Gastrocnemius medialis (tissue), 4 donors: ENCODE results near the gene SGPP2. TPM values are rescaled to one million over a fixed set of nuclear protein-coding genes. Genes with fewer than 3 reads are reported as not detected.

Experiments used
- ATAC-seq, 2 donors: fragments of 150-250 bp; one replicate each; pipeline ENCODE4 v1.9.1; 2016
- DNase-seq, 2 donors: peaks; one replicate each; pipeline ENCODE4 v3.0.0-alpha.2; 2019
- H3K27ac ChIP-seq, 4 donors: fragments of 200-600 bp; sonication (generic); 1 replicate in 1 of 4; 2 replicates in 3 of 4; pipeline ENCODE4 v1.5.1; 2016 to 2018; ENCODE audit warnings: mild to moderate bottlenecking in 2 of 4, moderate library complexity in 1 of 4
- H3K27me3 ChIP-seq, 3 donors: fragments of 200-600 bp; sonication (generic) in 2 of 3; 1 replicate in 1 of 3; 2 replicates in 2 of 3; pipeline versions ENCODE4 v1.5.1 to v1.6.0; 2016 to 2019; ENCODE audit warnings: mild to moderate bottlenecking in 1 of 3, moderate library complexity in 1 of 3
- H3K36me3 ChIP-seq, 2 donors: fragments of 200-600 bp; sonication (generic) in 1 of 2; one replicate each; pipeline ENCODE4 v1.5.1; 2017 to 2018
- H3K4me1 ChIP-seq, 2 donors: fragments of 200-600 bp; sonication (generic) in 1 of 2; one replicate each; pipeline ENCODE4 v1.5.1; 2016 to 2017; ENCODE audit warnings: mild to moderate bottlenecking in 2 of 2
- H3K4me3 ChIP-seq, 4 donors: fragments of 200-600 bp; sonication (generic) in 3 of 4; 1 replicate in 1 of 4; 2 replicates in 3 of 4; pipeline ENCODE4 v1.5.1; 2016 to 2019; ENCODE audit warnings: mild to moderate bottlenecking in 2 of 4
- H3K9me3 ChIP-seq, 3 donors: fragments of 200-600 bp; sonication (generic) in 2 of 3; 1 replicate in 1 of 3; 2 replicates in 2 of 3; pipeline ENCODE4 v1.5.1; 2016 to 2019
- POLR2A ChIP-seq, 2 donors: fragments of 450-650 bp; IDR thresholded peaks; one replicate each; pipeline ENCODE4 v1.6.1; 2017; ENCODE audit warnings: antibody characterized with exemption in 2 of 2, mild to moderate bottlenecking in 2 of 2, moderate library complexity in 2 of 2
- in situ Hi-C, 4 donors: fragments of 200-750 bp; cut with MboI; loops; one replicate each; pipeline versions ENCODE4 v1.15.0 to v1.8.0; 2017; ENCODE audit warnings: low sequenced_read_pairs in 4 of 4
- intact Hi-C: fragments of 100-400 bp; cut with DNase I; formaldehyde crosslinking; loops from one replicate; pipeline ENCODE4 v1.15.1; 2023; ENCODE audit warnings: low total_unique reads
- total RNA-seq, 4 donors: library from RNA; depleted of rRNA; stranded (reverse); fragments of >200 nt; gene quantifications; one replicate each; pipeline versions ENCODE4 v1.1.0 to v1.2.3, GENCODE V29; 2016
- TF ChIP-seq, protein P1 (sequence below), 5 experiments: fragments of 450-650 bp in 3 of 5; fragments of 200-600 bp in 2 of 5; sonication (generic) in 2 of 5; IDR thresholded peaks in 4 of 5; conservative IDR thresholded peaks in 1 of 5; 1 replicate in 4 of 5; 2 replicates in 1 of 5; pipeline ENCODE4 v1.5.1; 2016 to 2019; ENCODE audit warnings: antibody characterized with exemption in 5 of 5, mild to moderate bottlenecking in 3 of 5, moderate library complexity in 3 of 5

SGPP2 gene
- total RNA-seq, 4 donors from 2014 or later = 0.17 to 0.59 (median 0.31) TPM; not detected in 1

DNA sequence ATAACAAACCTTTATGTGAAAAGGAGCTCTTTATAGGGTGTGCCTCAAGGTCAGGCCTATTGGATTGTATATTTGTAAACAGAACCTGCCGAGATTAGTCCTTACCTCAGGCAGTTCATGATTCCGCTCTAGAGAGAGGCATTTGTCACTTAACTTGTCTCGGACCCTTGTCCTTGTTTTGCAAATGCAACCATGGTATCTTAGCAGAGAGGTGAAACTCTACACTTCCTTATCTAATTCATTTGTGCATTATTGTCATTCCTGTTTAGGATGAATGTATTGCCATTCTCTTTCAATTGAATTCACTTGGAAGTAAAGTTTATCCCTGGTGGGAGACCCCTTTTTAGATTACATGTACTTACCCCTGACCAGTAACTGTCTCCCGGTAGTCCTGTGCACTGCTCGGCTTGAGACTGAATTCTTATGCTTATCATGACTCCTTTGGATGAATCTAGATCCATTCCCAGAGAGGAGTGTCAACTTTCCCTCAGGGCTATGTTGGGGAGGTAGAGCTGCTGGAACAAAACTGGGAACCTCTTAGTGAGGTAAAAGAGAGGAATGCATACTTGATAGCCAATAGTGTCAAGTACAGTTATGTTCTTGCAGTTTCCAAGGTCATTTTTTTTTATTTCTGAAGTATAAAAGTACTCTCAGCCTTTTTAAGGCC is 46.6 kb downstream of the SGPP2 start:
- no peak overlapping the region for H3K4me3 ChIP-seq
- in situ Hi-C loops (no loop called here), intact Hi-C loops (no loop called here)
- H3K36me3 ChIP-seq = no peaks in the 10 kb centered on the region
- no peaks in the 10 kb centered on the region for H3K27me3 ChIP-seq
- DNase-seq (no peak), ATAC-seq (no peak)
- no peaks in the 10 kb centered on the region for H3K9me3 ChIP-seq
- H3K4me1 ChIP-seq = no peaks in the 10 kb centered on the region
- TF ChIP-seq, protein P1, sequence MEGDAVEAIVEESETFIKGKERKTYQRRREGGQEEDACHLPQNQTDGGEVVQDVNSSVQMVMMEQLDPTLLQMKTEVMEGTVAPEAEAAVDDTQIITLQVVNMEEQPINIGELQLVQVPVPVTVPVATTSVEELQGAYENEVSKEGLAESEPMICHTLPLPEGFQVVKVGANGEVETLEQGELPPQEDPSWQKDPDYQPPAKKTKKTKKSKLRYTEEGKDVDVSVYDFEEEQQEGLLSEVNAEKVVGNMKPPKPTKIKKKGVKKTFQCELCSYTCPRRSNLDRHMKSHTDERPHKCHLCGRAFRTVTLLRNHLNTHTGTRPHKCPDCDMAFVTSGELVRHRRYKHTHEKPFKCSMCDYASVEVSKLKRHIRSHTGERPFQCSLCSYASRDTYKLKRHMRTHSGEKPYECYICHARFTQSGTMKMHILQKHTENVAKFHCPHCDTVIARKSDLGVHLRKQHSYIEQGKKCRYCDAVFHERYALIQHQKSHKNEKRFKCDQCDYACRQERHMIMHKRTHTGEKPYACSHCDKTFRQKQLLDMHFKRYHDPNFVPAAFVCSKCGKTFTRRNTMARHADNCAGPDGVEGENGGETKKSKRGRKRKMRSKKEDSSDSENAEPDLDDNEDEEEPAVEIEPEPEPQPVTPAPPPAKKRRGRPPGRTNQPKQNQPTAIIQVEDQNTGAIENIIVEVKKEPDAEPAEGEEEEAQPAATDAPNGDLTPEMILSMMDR (IDR thresholded peaks at IDR 0.05 in 4 of 5, conservative IDR thresholded peaks at IDR 0.05 in 1 of 5) = no peak
- TF ChIP-seq POLR2A (IDR thresholded peaks at IDR 0.05) = no peak
- no peak overlapping the region for H3K27ac ChIP-seq

DNA sequence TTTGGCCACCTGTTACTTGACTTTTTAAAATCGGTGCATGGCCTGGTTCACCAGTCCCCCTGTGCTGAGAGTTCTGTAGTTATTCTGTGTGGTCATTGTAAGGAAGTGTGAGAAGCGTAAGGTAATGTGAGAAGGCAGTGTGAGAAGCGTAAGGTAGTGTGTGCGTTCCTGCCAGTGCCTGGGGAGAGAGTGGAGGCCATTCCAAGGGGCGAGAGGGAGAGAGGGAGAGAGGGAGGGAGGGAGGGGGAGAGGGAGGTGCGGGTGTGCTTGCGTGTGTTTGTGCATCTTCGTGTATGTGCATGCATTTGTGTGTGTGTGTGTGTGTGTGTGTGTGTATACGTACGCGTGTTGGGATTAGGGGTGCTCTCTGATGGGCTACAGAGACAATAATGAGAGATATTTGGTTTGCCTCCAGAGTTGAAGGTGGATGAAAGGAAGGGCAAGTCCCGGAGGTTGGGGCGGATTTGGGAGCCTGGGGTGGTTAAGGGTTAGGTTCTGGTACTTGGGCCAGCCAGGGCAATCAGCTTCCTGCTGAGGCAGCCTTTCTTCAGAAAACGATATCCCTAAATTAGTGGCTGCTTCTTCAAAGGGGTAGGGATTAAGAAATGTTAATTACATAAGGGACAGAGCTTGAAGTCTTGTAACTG is 53.7 kb downstream of the SGPP2 start:
- intact Hi-C loops (no loop called here), in situ Hi-C loops (no loop called here)
- DNase-seq = no peak
- no peak for TF ChIP-seq POLR2A (IDR thresholded peaks at IDR 0.05)
- TF ChIP-seq, protein P1 (IDR thresholded peaks at IDR 0.05 in 4 of 5, conservative IDR thresholded peaks at IDR 0.05 in 1 of 5) = no peak
- no peak for ATAC-seq
- no peak overlapping the region for H3K27ac ChIP-seq
- no peaks in the 10 kb centered on the region for H3K9me3 ChIP-seq
- no peaks in the 10 kb centered on the region for H3K4me1 ChIP-seq
- no peaks in the 10 kb centered on the region for H3K36me3 ChIP-seq
- peaks cover 0 to 6% (median 0%) of the 10 kb centered on the region in 3 donors for H3K27me3 ChIP-seq
- no peak overlapping the region for H3K4me3 ChIP-seq

DNA sequence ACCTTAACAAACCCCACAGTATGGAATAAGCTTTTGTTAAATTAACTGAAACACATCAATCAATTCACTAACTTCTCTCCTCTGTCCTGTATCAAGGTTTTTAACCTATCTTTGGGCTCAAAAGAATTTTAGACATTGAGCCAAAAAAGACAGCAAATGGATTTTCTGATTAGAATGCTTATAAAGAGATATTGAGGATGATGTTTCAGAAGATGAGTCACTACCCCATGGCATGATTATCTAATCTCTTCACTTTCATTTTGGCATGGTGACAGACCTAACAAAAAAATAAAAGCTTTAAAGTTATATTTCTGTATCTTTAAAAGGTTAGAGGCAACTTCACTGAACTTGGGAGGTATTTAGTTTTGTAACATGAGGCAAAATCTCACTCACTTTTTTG is 55.5 kb downstream of the SGPP2 start:
- Histone ChIP-seq H3K27ac (no peak overlapping the region), H3K36me3 (no peaks in the 10 kb centered on the region), H3K4me1 (no peaks in the 10 kb centered on the region), H3K4me3 (no peak overlapping the region), H3K27me3 (peaks cover 0 to 8% (median 0%) of the 10 kb centered on the region in 3 donors), H3K9me3 (no peaks in the 10 kb centered on the region)
- ATAC-seq (no peak), DNase-seq (no peak)
- intact Hi-C loops (no loop called here), in situ Hi-C loops (no loop called here)
- no peak for TF ChIP-seq POLR2A (IDR thresholded peaks at IDR 0.05)
- TF ChIP-seq, protein P1 (IDR thresholded peaks at IDR 0.05 in 4 of 5, conservative IDR thresholded peaks at IDR 0.05 in 1 of 5) = no peak

DNA sequence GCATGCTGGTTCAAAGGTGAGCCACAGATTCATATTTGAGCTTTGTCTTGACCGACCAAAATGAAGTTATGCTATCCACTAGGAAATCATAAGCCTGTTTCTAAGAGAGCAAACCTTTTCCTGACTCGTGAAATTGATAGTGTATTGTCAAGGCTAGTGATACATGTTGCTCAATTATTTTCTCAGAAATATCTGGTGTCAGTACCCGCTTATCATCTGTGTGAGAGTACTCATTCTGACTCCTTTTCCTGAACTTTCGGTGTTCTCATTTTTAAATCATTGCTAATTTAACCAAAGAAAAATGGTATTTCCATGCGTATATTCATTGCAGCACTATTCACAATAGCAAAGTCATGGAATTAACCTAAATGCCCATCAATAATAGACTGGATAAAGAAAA is 56.2 kb downstream of the SGPP2 start:
- Histone ChIP-seq H3K27me3 (peaks cover 0 to 8% (median 0%) of the 10 kb centered on the region in 3 donors), H3K27ac (no peak overlapping the region), H3K9me3 (no peaks in the 10 kb centered on the region), H3K4me1 (no peaks in the 10 kb centered on the region), H3K36me3 (no peaks in the 10 kb centered on the region), H3K4me3 (no peak overlapping the region)
- in situ Hi-C loops = no loop called here
- DNase-seq = no peak
- TF ChIP-seq, protein P1 (IDR thresholded peaks at IDR 0.05 in 4 of 5, conservative IDR thresholded peaks at IDR 0.05 in 1 of 5) = no peak
- no peak for TF ChIP-seq POLR2A (IDR thresholded peaks at IDR 0.05)
- intact Hi-C loops = no loop called here
- no peak for ATAC-seq
